Midbrain (tissue), 1 donor: ENCODE data around the gene STKLD1.

Experiments
- DNase-seq: peaks from one replicate; lab custom pipeline; 2025; lab: John Stamatoyannopoulos, UW

Gene STKLD1

GRCh38 chr9:133417541-133418461, 41.6 kb downstream of the STKLD1 start, which contains the start of gene REXO4:
REXO4 (minus strand) TSS chr9:133418010; CDS start chr9:133417844, 166 bp downstream.
- DNase-seq = peak; percentile 84

GRCh38 chr9:133419005-133419404, 42.8 kb downstream of the STKLD1 start:
- DNase-seq = no peak

GRCh38 chr9:133420392-133420827, 44.2 kb downstream of the STKLD1 start:
- no peak for DNase-seq

- no peak for DNase-seq
Observed at GRCh38 chr9:133421615-133422542, 45.7 kb downstream of the STKLD1 start, which contains the start of gene ADAMTS13. ADAMTS13 (plus strand) TSS chr9:133422367; CDS start chr9:133422444, 77 bp downstream.

GRCh38 chr9:133423216-133423615, 47.0 kb downstream of the STKLD1 start:
- no peak for DNase-seq

- DNase-seq = no peak
Observed at GRCh38 chr9:133424187-133424586, 48.0 kb downstream of the STKLD1 start.

GRCh38 chr9:133425049-133425632, 49.0 kb downstream of the STKLD1 start:
- DNase-seq = no peak

GRCh38 chr9:133426011-133426410, 49.8 kb downstream of the STKLD1 start:
- no peak for DNase-seq

GRCh38 chr9:133427658-133428348, 51.6 kb downstream of the STKLD1 start:
- DNase-seq = no peak

- no peak for DNase-seq
Observed at GRCh38 chr9:133428617-133429101, 52.5 kb downstream of the STKLD1 start.

- DNase-seq = no peak
Observed at GRCh38 chr9:133429214-133429613, 53.0 kb downstream of the STKLD1 start.

- no peak for DNase-seq
Observed at GRCh38 chr9:133429641-133430161, 53.5 kb downstream of the STKLD1 start.

GRCh38 chr9:133430244-133430643, 54.1 kb downstream of the STKLD1 start:
- no peak for DNase-seq

GRCh38 chr9:133433351-133433843, 57.2 kb downstream of the STKLD1 start:
- no peak for DNase-seq

GRCh38 chr9:133436681-133437080, 60.5 kb downstream of the STKLD1 start:
- no peak for DNase-seq

- no peak for DNase-seq
Observed at GRCh38 chr9:133437753-133438531, 61.8 kb downstream of the STKLD1 start.

GRCh38 chr9:133439337-133439736, 63.2 kb downstream of the STKLD1 start:
- no peak for DNase-seq

GRCh38 chr9:133440874-133441273, 64.7 kb downstream of the STKLD1 start:
- DNase-seq = no peak

GRCh38 chr9:133441571-133441970, 65.4 kb downstream of the STKLD1 start:
- no peak for DNase-seq

GRCh38 chr9:133443248-133443647, 67.1 kb downstream of the STKLD1 start:
- no peak for DNase-seq
